Uterus (tissue), 2 donors: ENCODE results near the gene ANXA10.

Experiments
- POLR2A ChIP-seq, 2 donors: fragments of 450-650 bp; IDR thresholded peaks; one replicate each; pipeline ENCODE4 v1.6.1; 2016; ENCODE audit warnings: antibody characterized with exemption in 2 of 2, mild to moderate bottlenecking in 1 of 2, moderate library complexity in 1 of 2
- TF ChIP-seq, protein P1 (sequence below), 4 experiments: fragments of 200-600 bp in 2 of 4; fragments of 450-650 bp in 2 of 4; sonication (generic) in 2 of 4; IDR thresholded peaks; one replicate each; pipeline ENCODE4 v1.5.1; 2016 to 2019; ENCODE audit warnings: antibody characterized with exemption in 4 of 4, mild to moderate bottlenecking in 2 of 4, moderate library complexity in 1 of 4

- TF ChIP-seq POLR2A (IDR thresholded peaks at IDR 0.05): no peak
- TF ChIP-seq, protein P1, sequence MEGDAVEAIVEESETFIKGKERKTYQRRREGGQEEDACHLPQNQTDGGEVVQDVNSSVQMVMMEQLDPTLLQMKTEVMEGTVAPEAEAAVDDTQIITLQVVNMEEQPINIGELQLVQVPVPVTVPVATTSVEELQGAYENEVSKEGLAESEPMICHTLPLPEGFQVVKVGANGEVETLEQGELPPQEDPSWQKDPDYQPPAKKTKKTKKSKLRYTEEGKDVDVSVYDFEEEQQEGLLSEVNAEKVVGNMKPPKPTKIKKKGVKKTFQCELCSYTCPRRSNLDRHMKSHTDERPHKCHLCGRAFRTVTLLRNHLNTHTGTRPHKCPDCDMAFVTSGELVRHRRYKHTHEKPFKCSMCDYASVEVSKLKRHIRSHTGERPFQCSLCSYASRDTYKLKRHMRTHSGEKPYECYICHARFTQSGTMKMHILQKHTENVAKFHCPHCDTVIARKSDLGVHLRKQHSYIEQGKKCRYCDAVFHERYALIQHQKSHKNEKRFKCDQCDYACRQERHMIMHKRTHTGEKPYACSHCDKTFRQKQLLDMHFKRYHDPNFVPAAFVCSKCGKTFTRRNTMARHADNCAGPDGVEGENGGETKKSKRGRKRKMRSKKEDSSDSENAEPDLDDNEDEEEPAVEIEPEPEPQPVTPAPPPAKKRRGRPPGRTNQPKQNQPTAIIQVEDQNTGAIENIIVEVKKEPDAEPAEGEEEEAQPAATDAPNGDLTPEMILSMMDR (IDR thresholded peaks at IDR 0.05): peak in 3 of 4 experiments; percentile 36 to 60 (median 44)
These were observed 61.5 kb downstream of the ANXA10 start for GRCh38 chr4:168153596-168154440.
